ENCODE measurements around the gene ANKRD22.
"Not testable (repeated sequence)": the region's sequence is repeated elsewhere in the genome, so short reads cannot be mapped to it uniquely, and the experiment has no call there.

Gene ANKRD22

DNA sequence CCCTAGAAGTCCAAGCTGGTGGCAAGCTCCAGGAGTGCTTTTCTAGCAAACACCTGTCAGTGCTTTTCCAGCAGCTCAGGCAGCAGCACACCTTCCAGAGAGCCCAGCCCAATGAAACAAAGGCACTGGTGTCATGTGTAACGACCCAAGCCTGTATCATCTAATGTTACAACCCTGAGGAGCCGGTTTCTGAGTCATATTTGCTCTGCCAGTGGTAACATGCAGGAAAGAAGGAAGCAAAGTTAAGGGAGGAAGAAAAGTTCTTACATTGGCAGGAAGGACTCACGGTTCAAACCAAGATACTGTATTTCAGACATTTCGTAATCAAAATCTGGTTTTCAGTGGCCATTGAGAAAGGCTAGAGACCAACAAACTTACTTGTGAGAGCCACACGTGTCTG, at the start of gene ANKRD22:
Gene ANKRD22 (minus strand): TSS at position 139 of the 400 bp plus-strand sequence. CDS start 237 bp downstream, outside the sequence.
- no peak for DNase-seq

DNA sequence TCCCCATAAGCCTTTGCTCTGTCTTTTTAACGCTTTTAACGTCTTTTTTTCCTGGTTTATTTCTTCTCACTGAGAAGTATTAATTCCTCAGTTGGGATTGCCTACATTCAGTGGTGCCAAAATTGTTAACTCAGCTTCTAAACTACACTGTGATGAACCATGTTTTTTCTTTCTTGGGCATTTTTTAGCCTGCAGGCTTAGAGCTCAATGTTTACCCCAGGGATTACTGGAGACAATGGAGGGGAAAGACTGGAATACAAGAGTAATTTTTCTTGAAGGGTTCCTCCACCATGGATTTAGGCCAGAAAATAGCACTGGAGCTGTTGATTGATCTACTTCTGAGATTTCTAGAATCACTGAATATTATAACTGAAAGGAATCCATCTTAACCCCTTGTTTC, 48.2 kb upstream of the ANKRD22 start:
- DNase-seq, result no peak

DNA sequence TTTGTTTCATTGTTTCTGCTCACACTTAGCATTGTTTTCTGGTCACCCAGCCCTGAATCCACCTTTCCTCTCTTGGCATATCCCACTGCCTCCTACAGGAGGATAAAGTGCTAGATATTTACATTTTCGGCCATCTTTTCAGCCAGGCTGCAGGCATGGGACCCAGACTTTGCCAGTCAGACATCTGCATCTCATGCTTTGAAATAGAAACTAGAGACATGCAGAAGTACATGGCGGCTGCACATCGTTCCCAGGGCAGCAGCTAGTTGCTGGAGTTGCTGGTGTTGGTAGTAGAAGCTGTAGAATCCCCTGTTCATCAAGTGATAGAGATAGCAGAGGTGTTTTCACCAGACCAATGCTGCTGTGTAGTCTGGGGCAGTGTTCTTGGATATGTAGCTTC, 47.1 kb upstream of the ANKRD22 start:
- DNase-seq, result no peak

DNA sequence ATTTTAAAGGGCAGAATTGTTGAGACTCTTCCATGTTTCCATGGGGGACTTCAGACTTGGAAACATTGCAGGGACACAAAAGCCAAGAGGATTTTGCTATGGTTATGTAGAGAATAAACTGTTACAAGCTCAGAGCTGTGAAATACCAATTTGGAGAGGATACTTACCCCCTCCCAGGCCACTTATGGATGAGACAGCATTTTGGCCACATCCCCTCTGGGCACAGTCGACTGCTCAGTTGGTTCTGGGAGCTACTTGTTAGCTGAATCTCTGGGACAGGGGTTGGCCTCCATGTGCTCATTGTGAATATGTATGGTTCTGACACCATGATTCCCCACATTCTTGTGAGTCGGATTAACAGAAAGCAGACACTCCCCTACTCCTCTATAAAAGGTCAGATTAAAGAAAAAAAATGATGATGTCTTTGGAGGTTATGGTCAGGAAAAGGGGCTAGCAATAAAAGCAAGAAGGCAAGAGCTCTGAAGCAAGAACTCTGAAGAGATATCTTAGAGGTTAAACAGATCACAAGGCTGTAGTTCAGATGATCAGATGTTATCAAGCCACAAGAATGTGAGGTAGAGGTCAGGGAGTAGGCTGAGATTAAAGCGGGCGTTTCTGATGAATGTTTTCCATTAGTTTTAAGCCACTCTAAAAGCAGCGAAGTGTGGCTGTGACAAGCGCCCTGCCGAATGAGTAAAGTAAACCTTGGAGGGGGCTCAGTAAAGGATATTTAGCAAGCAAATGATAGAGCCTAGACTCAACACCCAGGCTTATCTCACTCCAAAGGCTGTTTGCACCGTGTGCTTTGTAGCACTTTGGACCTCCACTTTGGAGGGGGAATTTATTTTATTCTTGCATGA, 45.6 kb upstream of the ANKRD22 start:
- peak; percentile 26 to 45 for DNase-seq

DNA sequence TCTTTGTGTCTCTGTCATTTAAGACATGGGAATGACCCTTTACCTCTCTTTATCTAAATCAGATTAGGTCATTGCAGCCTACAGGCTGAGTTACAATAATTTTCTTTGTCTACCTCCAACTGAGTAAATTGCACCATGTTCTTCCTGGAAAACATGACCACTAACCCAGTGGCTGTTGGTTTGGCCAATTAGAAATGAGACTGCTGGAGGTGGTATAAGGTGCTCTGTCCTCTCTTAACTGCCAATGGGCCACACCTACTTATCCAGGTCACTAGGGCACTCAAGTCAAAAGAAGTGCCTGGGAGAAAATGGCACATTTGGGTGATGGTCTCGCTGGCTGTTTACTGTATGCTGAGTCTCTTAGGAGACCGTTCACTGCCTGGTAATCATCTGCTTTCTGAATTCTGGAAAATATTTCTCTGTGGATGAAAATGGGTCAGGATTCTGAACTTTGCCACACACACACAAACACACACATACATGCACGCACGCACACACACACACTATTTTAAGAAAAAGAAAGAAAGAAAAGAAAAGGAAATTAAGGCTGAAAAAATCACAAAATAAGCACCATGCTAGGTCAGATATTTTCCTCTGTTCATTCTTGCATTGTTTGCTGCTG, 44.8 kb upstream of the ANKRD22 start:
- DNase-seq, result no peak

DNA sequence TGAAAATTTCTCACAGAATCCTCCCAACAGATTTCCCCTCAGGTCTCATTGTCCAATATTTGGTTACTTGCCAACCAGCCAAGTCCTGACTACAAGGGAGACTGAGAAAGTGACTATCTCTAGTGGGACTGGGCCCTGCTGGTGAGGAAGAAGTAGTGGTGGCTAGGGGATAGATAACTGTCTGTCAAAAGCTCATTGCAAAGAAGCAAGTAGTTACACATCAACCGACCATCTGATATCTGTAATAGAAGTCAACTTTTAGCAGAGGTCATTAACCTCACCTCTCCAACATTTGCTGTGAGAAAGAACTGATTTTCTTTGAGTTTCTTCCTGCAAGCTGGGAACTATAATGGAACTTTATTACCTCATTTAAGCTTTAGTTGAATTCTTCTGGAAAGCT, 43.6 kb upstream of the ANKRD22 start:
- DNase-seq, result no peak

DNA sequence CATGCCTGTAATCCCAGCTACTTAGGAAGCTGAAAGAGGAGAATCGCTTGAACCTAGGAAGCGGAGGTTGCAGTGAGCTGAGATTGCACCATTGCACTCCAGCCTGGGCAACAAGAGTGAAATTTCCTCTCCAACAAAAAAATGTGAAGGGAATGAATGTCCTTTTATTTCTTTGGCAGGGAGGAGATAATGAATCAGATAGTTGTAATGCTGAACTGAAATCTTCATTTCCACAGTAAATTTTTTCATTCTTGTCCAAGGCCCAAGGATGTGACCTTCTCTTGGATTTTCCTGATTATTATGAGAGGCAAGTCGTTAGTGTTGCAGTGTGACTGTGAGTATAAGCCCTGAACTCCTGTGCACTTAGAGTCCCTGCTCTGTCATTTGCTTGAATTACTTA, 42.0 kb upstream of the ANKRD22 start:
- no peak for DNase-seq

DNA sequence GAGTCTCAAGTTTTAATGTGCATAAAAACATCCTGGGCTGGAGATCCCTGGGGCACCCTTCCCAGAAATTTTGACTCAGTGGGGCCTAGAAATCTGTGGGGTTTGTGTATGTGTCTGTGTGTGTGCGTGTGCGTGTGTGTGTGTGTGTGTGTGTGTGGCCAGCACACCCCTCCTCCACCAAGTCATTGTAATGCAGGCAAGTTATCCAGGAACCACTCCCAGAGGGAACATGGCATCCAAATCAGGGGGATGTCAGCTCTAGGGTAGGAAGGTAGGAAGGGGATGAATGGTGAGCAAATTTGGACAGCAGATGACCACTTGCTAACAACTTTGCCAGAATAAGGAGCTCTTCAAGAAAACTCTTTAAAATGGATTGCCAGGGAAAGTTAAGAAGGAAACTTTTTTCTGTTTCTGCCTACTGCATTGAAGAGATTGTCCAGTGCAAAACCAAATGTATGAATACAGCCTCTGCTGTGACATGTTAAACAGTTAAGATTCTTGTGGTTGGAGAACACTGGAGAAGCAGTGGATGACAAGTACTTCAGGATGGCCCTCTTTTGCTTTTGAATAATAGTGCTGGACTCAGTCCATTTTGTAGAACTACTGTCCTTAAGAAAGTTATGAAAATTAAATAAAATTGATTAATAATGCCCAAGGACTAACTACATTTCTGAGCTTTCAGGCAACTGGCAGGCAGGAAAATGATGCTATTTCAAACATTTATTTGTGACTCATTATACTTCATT, 40.8 kb upstream of the ANKRD22 start:
- DNase-seq, result no peak

DNA sequence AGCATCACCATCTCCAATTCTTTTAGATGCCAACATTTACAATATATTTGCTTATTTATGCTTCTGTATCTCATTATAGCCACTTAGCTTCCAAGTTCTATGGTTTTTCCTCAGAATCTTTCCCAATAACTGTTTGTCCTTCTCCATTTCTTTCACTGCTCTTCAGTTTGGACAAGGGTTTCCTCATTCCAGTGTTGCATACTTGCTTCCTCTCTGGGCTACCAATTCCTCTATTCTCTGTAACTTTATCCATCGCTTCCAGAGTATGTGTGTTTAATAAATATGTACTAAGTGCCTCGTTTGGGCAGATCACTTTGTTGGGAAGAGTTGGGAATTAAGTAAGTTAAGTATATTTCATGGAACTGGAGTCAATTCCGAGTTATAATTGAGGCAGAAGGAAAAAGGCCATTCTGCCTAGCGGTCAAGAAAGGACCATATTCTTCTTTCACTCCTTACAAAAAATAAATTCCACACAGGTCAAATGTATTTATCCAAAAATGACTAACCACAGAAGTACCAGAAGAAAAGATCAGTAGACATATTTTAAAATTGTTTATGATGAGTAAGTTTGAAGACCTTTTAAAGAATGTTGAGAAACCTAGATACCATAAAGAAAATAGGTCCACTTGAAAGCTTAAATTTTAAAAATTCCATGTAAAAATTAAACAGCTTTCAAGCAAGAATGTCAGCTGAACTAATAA, 39.2 kb upstream of the ANKRD22 start:
- no peak for DNase-seq

DNA sequence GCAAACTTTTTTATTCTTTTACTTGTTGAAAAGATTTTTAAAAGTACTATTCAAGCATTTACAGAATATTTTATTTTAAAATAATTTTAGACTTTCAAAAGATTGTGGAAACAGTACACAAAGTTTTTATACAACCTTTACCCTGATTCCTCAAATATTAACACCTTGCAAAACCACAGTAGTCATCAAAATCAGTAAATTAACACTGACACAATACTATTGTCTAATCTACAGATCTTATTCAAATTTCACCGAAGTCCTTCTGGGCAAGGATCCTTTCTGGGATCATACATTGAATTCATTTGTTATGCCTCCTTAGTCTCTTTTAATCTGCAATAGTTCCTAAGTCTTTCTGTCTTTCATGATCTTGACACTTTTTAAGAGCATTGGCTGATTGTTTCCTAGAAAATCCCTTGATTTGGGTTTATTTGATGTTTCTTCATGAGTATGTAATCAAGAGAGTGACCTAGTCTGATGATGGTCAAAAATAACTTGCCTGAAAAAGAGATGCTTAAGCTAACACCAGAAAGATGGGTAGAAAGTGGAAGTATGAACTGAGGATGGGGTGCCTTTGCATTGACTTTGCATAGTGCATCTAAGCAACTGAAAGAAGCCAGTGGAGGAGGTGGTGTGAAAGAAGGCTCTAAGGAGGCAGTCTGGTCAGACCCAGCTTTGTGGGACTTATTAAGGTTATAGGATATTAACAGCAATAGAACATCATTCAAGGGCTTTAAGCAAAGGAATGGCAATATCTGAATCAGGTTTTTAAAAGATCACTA, 38.1 kb upstream of the ANKRD22 start:
- DNase-seq, result no peak

DNA sequence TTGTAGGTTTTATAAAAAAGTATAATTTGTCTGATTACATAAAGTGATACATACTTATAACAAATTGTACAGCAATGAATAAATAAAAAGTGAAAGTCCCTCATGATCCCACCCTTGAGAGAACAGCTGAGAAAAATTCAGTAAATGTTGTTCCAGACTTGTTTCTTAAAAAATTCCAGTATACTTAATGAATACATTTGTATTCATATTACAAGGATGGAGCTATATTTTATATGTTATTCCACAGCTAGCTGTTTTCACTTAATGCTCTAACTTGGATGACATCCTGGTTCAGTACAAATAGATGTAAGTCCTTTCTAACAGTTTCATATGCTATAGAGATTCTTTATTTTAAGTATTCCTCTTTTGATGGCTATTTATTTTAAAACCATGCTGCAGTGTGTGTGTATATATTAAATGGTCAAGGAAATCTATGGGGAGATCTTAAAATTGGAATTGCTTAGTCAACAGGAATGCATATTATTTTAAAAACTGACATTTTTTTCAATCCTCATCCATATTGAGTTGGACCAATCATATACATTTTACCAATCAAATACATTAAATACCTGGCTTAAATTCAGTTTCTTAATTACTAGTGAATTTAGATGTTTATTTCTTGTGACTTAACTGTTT, 37.3 kb upstream of the ANKRD22 start:
- DNase-seq, result no peak

DNA sequence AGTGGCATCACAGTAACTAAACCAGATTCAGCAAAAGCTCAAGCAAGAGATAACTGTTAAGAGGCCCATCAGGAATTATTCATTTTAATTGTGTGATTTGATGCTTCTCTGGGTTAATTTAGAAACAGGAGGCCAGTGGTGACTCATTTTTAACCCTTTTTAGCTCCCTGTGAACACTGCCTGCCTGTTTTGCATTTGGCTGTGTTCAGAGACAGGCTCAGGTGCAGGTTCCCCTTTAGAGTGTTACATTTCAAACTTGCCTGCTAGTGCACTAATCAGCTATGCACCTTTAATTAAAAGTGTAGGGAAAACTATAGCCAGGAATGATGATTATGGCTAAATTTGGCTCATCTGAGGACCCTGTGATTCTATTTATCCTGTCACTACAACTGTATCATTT, 34.9 kb upstream of the ANKRD22 start:
- DNase-seq, result no peak

DNA sequence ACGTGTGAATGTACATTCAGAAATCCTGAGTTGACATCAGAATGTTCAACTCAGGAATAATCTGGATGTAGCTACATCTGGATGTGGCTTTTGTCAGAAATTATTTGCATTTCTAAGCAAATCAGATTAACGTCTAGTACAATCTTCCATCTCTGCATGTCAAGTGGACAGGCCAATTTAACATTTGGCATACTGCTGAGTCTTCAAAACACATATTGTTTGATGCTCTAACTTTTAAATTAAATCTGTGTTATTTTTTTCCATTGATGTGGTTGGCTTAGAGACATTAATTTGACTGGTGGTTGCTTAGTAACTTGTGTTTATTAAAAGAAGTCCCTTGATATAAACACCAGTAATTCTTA, 31.8 kb upstream of the ANKRD22 start:
- DNase-seq, result no peak

DNA sequence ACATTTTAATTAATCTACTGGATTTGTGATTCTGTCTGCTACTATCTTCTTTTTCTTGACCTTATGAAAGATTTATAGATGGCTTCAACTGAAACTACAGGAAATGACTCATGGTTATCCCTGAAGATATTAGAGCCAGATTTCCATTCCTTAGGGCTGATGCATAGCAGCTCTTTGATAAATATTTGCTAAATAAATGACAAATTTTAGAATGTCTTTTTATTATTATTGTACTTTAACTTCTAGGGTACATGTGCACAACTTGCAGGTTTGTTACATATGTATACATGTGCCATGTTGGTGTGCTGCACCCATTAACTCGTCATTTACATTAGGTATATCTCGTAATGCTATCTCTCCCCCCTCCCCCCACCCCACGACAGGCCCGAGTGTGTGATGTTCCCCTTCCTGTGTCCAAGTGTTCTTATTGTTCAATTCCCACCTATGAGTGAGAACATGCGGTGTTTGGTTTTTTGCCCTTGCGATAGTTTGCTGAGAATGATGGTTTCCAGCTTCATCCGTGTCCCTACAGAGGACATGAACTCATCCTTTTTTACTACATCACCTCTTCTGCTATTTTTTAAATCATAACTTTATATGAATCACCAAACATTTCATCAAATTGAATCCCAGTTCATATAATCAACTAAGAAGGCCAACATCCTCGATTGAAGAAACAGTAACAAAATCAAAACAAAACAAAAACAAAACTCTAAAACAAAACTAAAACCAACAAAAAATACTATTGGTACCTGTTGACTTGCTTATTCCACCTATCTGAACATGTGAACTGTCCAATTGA, 31.2 kb upstream of the ANKRD22 start:
- DNase-seq, result not testable (repeated sequence)

DNA sequence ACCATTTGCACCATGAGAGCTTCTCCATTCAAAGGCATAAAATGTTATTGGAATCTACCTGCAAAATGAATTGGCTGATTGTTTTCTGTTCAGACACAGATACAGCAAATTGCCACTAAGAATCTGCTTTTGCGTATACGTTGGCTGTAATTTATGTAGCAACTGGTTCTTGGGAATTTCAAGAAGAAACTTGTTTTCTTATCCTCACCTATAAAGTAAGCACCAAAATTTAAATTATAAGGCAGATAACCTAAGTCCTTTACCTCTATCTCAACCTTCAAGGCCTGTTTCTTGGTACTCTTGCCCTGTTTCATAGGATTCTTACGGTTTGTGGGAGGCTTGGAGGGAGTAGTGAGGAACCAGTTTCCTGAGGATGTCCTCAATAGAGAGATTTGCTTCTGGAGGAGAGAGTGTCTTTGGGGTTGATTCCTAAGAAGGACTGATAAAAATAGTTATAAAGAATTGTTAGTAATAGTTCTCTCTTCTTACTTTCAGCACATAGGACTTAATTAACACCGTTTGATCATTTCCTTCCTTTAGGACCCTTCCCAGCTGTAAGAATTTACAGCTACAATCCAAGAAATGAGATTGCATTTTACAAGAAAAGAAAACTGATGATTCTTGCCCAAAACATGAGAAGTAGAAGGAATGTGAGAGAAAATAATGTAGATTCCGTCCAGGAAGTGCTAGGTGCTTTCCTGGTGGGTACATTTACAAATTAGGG, 30.4 kb upstream of the ANKRD22 start:
- no peak for DNase-seq

DNA sequence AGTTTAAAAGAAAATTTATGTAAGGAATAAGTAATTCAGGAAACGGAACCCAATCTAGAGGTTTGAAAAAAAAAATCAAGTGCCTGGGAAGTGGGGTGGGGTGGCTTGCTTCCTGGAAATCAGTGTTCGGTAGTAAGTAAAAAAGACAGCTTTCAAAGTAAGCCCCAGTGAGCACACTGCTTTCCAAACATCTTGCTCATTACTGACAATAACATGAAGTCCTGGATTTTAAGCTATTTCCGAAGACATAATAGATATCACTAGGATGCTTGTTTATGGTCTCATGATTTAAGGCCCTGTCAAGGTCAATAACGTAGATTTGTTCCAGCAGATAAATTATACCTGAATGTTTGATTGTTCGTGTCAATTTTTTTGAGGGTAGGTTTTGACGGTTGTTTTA, 29.7 kb upstream of the ANKRD22 start:
- DNase-seq, result no peak

DNA sequence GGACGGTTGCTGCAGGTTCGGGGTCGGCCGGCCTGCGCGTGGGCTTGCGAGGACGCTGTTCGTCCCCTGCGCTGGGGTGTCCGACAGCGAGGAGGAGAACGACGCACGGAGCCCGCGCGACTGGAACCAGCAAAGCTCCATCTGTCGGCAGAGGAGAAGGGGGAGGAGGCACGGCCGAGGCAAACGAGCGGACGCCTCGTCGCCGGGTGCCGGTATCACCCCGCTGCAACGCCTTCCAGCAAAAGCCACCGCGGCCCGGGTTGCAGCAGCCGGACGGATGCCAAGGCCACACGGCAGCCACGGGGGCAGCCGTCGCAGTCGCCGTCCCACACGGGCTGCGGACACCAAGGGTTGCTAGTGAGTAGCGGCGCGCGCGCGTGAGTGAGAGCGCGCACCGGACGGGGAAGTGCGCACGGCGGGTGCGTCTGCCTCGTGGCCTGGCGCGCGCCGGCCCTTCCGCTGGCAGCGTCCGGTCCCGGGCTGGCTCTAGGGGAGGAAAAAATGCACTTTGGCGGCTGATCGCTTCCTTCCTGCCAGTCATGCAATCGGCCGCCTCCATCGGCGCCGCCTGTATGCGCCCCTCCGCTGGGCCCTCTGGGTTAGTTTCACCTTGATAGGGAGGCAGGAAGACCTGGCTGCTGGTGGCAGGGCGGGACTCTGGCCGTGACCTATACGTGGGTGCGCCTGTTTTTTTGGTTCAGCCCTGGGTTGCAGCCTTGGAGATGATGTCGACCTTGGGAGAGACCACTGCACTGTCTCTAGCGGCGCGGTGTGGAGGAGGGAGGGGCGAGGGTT, 28.8 kb upstream of the ANKRD22 start:
- peak; percentile 76 to 78 for DNase-seq

DNA sequence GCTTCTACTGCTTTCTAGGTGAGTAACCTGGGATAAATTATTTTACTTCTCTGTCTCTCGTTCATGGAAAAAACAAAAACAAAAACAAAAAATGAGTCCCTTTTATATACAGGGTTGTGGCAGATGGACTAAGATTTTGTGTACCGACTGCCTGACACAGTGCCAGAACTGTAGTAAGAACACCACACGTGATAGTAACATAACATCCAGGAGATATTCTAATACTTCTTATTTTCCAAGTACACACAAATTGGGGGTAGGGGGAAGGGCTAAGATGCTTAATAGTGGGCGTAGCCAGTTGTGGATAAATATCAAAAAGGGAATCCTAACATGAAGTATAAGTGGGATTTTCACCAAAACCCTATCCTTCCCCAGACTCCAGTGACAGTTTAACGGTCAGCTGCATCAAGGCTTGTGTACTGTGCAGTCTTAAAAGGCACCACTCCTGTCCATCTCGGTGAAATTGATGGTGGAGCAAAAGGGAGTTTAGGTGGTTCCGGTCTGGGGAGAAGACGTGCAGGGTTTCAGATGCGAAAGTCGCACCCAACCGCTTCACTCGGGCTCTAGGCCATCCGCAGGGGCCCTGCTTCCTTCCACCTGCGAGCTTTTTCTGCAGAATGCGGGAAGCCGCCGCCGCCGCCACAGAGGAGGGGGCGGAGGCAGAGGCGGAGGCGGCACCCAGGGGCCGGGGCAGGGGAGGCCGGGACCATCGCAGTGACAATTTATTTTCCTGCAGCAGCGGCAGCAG, 28.1 kb upstream of the ANKRD22 start, which contains the start of gene STAMBPL1:
Gene STAMBPL1 (plus strand): TSS at position 712 of the 748 bp plus-strand sequence. CDS start 21,464 bp downstream, outside the sequence.
- peak; percentile 79 to 83 for DNase-seq
